WERI-Rb-1 (cell line): ENCODE data around the gene SBF1.

Source experiments
- DNase-seq: peaks from one replicate; pipeline ENCODE4 v3.0.0-alpha.2; 2020
- H3K27ac ChIP-seq: fragments of 250-450 bp; sonication (Bioruptor Pico); 2 replicates; pipeline ENCODE4 v1.5.1; 2020; ENCODE audit warnings: mild to moderate bottlenecking, moderate library complexity
- H3K27me3 ChIP-seq: fragments of 250-450 bp; sonication (Bioruptor Pico); 2 replicates; pipeline ENCODE4 v1.5.1; 2021; ENCODE audit warnings: mild to moderate bottlenecking, low read depth, moderate library complexity; ENCODE audit not compliant: insufficient read depth, severe bottlenecking
- H3K36me3 ChIP-seq: fragments of 250-450 bp; sonication (Bioruptor Pico); 2 replicates; pipeline ENCODE4 v1.5.1; 2020; ENCODE audit warnings: mild to moderate bottlenecking, moderate library complexity
- H3K4me3 ChIP-seq: 2 replicates; pipeline ENCODE4 v1.5.1; 2011; ENCODE audit warnings: low read depth, mild to moderate bottlenecking, control low read depth, low read length
- H3K9me3 ChIP-seq: fragments of 250-450 bp; sonication (Bioruptor Pico); 2 replicates; pipeline ENCODE4 v1.5.1; 2021; ENCODE audit warnings: mild to moderate bottlenecking, moderate library complexity; ENCODE audit not compliant: severe bottlenecking
- CTCF ChIP-seq: IDR thresholded peaks from 2 replicates; pipeline ENCODE4 v1.5.1; 2011; ENCODE audit warnings: low read depth, mild to moderate bottlenecking, control low read depth, inconsistent platforms, low read length

Gene SBF1

GRCh38 chr22:50403701-50404101, 71.1 kb downstream of the SBF1 start:
- Histone ChIP-seq H3K9me3 (no peaks in the 10 kb centered on the region), H3K27me3 (no peaks in the 10 kb centered on the region), H3K4me3 (no peak overlapping the region), H3K36me3 (peaks cover 41% of the 10 kb centered on the region), H3K27ac (no peak overlapping the region)
- TF ChIP-seq CTCF, result no peak
- DNase-seq, result no peak

- Histone ChIP-seq H3K27me3 (no peaks in the 10 kb centered on the region), H3K36me3 (peaks cover 26% of the 10 kb centered on the region), H3K9me3 (no peaks in the 10 kb centered on the region), H3K27ac (no peak overlapping the region), H3K4me3 (no peak overlapping the region)
- no peak for DNase-seq
- no peak for TF ChIP-seq CTCF
These were observed 72.9 kb downstream of the SBF1 start for GRCh38 chr22:50401907-50402306.

- no peak for TF ChIP-seq CTCF
- no peak overlapping the region for H3K4me3 ChIP-seq
- H3K36me3 ChIP-seq, result peaks cover 23% of the 10 kb centered on the region
- no peak overlapping the region for H3K27ac ChIP-seq
- no peaks in the 10 kb centered on the region for H3K9me3 ChIP-seq
- no peaks in the 10 kb centered on the region for H3K27me3 ChIP-seq
- no peak for DNase-seq
These were observed 73.9 kb downstream of the SBF1 start for GRCh38 chr22:50400931-50401330.

GRCh38 chr22:50400406-50400805, 74.4 kb downstream of the SBF1 start:
- H3K9me3 ChIP-seq, result no peaks in the 10 kb centered on the region
- H3K4me3 ChIP-seq, result no peak overlapping the region
- H3K27me3 ChIP-seq, result no peaks in the 10 kb centered on the region
- DNase-seq, result no peak
- H3K36me3 ChIP-seq, result peaks cover 27% of the 10 kb centered on the region
- no peak for TF ChIP-seq CTCF
- no peak overlapping the region for H3K27ac ChIP-seq

- TF ChIP-seq CTCF, result peak; percentile 92
These were observed 75.0 kb downstream of the SBF1 start for GRCh38 chr22:50399751-50400331.

More at GRCh38 chr22:50399751-50400331, 75.0 kb downstream of the SBF1 start:
- Histone ChIP-seq H3K9me3 (no peaks in the 10 kb centered on the region), H3K36me3 (peaks cover 33% of the 10 kb centered on the region), H3K27me3 (no peaks in the 10 kb centered on the region), H3K4me3 (no peak overlapping the region), H3K27ac (no peak overlapping the region)
- peak; percentile 55 for DNase-seq
